KBM-7 (cell line): ENCODE measurements around the gene CCP110.
A peak's percentile ranks its signal among the peaks of the same experiment; 100 is the strongest.

Experiments
- DNase-seq: peaks from one replicate; pipeline ENCODE4 v3.0.0-alpha.2; 2015
- in situ Hi-C: fragments of 300-500 bp; cut with MboI; formaldehyde crosslinking; loops from 2 replicates; pipeline ENCODE4 v1.14.3; 2020; ENCODE audit warnings: low sequenced_read_pairs, low pct_unique_long_range_greater_than_20kb, mixed read lengths

The CCP110 gene

DNA sequence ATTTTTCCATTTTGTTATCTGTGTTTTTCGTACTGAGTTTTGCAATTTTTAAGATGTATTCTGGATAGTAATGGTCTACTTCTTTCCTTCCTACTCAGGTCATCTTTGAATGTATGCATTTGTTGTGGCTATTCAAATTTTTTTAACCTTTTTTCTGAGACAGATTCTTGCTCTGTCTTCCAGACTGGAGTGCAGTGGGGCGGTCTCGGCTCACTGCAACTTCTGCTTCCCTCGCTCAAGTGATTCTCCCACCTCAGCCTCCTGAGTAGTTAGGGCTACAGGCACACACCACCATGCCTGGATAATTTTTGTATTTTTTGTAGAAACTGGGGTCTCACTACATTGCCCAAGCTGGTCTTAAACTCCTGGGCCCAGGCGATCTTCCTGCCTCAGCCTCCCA lies 65.4 kb downstream of the CCP110 start:
- in situ Hi-C loops: no loop called here

DNA sequence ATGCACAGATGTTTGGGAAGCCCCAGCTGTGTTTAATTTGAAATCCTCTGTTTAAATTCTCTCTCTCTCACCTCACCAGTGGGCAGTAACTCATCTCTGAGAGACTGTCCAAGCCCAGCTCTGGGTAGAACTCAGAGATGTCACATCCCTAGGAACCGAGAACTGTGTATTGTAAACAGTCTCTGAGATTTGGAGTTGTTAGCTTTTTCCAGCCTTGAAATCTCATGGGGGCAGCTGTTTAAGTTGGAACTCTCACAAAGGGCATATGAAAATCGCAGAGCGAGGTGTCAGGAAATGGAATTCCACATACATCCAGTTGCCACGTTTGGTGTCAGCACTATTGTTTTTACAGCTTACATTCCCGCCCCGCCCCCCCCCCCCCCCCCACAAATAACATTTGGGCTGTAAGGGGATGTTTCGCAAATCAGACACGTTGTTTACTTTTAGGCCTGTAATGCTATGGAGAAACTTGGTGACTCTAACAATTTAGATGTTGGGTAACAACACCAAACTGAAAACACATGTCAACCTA lies 66.1 kb downstream of the CCP110 start:
- no peak for DNase-seq
- in situ Hi-C loops: loop anchor here (10.0 kb wide), 1 partner anchor 295 kb away; the partner anchor contains the start of gene GPRC5B

More for the DNA sequence above, 65.4 kb downstream of the CCP110 start:
- no peak for DNase-seq

DNA sequence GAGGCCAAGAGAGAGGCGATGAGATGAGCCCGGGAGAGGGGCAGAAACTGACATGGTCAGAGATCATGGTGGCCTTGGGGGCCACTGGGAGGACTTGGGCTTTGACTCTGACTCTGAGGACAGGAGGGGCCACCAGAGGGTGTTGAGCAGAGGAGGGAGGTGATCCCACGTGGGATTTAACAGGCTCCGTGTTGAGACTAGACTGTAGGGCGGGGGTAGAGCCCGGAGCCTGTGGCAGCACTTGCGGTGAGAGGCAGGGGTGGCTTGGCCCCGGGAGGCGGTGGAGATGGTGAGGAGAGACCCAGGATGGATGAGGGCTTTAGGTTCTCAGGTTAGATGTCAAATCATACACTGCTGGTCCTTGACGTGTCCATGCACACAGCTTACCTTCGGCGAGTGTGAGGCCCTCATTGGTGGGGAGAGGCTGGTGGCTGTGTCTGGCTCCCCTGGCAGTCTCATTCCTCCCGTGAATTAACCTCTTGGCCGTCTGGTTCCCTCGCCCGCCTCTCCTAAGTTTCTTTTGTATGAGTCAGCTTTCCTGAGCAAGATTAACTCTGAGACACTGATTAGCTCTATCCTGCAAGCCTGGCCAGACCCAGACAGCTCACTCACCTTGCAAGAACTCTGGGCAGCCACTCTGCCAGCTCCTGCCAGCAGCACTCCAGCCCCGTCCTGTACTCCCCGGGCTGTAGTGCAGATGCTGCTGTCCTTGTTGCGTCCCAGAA lies 71.5 kb downstream of the CCP110 start:
- no peak for DNase-seq
- in situ Hi-C loops: loop anchor here (10.0 kb wide), 1 partner anchor 290 kb away; the partner anchor contains the start of gene GPRC5B

DNA sequence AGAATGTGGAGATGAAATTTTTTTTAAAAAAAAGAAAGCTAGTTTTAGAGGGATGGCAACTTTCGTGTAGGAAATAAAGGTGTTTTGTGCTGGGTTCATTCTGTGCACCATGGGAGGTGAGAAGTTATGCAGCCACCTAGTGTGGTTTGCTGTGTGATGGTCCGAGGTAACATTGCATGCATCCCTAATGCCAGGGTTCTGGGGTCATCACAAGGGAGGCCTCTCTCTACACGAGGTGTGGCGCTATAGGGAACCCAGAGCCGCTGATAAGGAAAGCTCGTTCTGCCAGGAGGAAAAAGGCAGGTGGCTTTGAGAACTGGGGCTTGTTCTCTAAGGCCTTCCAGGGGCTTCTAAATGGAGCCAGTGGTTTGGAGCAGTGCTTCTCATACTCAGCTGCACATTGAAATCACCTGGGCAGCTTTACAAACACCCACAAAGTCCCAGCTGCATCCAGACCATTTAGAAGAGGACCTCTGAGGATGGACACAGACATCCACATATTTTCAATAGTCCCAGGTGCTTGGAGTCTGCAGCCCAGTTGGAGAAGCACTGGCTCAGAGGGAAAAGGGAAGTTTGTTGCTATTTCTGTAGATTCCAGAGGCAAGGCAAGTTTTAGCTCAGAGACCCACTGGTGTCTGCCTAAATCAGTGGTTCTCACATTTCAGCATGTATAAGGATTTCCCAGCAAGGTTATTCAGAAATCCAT lies 75.2 kb downstream of the CCP110 start:
- DNase-seq: no peak
- in situ Hi-C loops: loop anchor here (10.0 kb wide), 1 partner anchor 286 kb away; the partner anchor contains the start of gene GPRC5B

DNA sequence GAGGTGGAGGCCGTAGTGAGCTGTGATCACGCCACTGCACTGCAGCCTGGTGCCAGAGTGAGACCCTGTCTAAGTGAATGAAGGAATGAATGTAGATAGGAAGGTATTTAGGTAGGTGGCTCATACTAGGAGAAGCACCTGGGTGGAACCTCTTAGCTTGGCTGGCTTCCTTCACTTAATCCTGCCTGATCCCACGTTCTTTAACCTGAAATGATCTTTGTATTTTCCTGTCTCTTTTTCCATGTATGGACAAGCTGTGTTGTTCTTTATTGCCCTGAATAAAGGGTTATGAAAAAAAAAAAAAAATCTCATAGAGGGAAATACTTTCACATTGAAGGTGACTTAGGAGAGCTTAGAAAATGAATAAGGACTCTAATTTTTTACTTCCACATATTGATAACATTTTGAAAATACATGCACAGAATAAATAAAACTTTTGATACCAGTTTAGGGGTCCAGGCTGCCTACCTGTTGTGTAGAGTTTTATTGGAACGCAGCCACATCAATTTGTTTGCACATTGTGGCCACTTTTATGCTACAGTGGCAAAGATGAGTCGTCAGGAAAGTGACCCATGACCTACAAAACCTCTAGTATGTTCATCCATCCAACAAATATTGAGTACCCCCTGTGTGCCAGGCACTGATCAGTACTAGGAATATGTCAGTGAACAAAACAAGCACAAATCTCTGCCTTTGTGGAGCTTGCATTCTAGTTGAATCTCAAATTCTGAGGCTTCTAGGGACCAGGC lies 76.4 kb downstream of the CCP110 start:
- no peak for DNase-seq
- in situ Hi-C loops: loop anchor here (10.0 kb wide), 1 partner anchor 285 kb away; the partner anchor contains the start of gene GPRC5B

DNA sequence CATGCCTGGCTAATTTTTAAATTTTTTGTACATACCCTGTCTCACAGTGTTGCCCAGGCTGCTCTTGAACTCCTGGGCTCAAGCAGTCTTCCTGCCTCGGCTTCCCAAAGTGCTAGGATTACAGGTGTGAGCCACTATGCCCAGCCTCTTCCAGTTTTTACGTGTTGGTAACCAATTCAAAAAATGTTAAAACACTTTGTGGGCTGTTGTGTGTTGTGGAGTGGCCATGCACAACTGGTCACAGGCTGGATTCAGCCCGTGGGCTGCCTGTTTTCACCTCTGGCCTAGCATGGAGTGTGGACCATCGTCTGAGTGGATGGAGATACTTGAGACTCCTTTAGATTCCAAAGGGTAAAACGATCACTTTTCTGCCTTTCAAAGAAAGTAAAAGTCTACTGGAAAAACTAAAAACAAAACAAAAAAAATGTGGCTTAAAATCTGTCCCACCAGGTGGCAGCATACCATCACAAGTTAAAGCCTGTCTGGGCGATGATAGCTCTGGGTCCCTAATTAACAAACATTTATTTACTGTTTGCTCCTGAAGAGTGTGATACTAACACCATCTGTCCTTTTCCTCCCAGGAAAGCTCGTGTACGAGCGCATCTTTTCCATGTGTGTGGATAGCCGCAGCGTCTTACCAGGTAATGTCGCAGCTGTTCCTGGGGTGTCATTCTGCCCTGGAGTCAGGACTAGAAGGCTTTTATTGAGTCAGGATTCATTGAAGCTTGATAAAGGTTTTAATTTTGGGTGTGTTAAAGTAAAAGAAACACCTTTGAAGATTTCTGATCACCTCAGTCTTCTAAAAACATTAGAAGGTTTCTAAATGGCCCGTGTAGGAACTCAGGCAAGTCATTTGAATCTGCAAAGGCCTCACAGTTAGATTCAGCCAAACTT lies 77.6 kb downstream of the CCP110 start:
- DNase-seq: peak; percentile 57
- in situ Hi-C loops: no loop called here
